ENCODE results near the gene RNF166.
A peak's percentile ranks its signal among the peaks of the same experiment; 100 is the strongest.
"Not testable (repeated sequence)": the region's sequence is repeated elsewhere in the genome, so short reads cannot be mapped to it uniquely, and the experiment has no call there.

The RNF166 gene

GRCh38 chr16:88680554-88681083 is 25.6 kb downstream of the RNF166 start:
- DNase-seq (ENCODE audit: low spot score): no peak
- H3K27ac Mint-ChIP-seq: no peak overlapping the region
- no peak overlapping the region for H3K4me3 Mint-ChIP-seq
- H3K27me3 Mint-ChIP-seq (ENCODE audit: low read depth): no peaks in the 10 kb centered on the region
- H3K9me3 Mint-ChIP-seq: no peaks in the 10 kb centered on the region
- peaks cover 10% of the 10 kb centered on the region for H3K36me3 Mint-ChIP-seq (ENCODE audit: low read depth)
- peaks cover 20% of the 10 kb centered on the region for H3K4me1 Mint-ChIP-seq (ENCODE audit: low read depth)

DNA sequence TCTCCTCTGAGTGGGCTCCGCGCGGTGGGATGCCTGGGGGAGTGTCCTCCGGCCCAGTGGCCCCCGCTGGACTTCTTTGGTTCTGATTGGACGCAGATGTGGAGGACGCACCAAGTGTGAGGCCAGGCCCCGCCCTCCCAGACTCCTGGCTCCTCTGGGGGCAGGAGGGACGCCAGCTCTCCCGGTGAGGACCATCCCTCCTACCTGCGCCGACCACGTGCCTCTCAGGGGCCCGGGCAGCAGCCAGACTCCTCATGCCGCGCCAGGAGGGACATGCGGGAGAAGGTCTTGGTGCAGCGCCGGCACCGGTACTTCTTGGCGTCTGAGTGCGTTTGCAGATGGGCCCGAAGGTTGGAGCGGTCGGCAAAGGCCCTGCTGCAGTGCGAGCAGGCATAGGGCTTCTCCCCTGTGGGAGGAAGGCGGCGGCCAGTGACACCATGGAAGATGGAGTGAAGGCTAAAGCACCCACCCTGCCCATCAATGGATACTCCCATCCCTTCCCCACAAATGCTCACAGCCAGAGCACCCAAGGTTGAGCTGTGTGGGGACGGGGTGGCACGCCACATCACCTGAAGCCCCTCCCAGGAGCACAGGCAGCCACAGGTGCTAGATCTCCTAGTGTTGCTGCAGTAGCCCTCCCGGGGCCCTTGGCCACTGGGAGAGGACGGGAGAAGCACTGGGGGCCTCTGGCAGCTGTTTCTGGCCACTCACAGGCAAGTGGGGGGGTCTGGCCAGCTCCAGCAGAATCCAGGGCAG is 27.8 kb downstream of the RNF166 start:
- Mint-ChIP-seq H3K4me3 (no peak overlapping the region), H3K9me3 (no peaks in the 10 kb centered on the region), H3K36me3 (ENCODE audit: low read depth) (peaks cover 11% of the 10 kb centered on the region), H3K27me3 (ENCODE audit: low read depth) (no peaks in the 10 kb centered on the region), H3K27ac (no peak overlapping the region), H3K4me1 (ENCODE audit: low read depth) (peaks cover 17% of the 10 kb centered on the region)
- no peak for DNase-seq (ENCODE audit: low spot score)

- Mint-ChIP-seq H3K4me1 (ENCODE audit: low read depth) (peaks cover 17% of the 10 kb centered on the region), H3K4me3 (no peak overlapping the region)
Observed at GRCh38 chr16:88677721-88678120, 28.5 kb downstream of the RNF166 start.

GRCh38 chr16:88676502-88677242 is 29.5 kb downstream of the RNF166 start:
- DNase-seq (ENCODE audit: low spot score): no peak
- no peaks in the 10 kb centered on the region for H3K27me3 Mint-ChIP-seq (ENCODE audit: low read depth)
- peaks cover 9% of the 10 kb centered on the region for H3K36me3 Mint-ChIP-seq (ENCODE audit: low read depth)
- H3K4me1 Mint-ChIP-seq (ENCODE audit: low read depth): peaks cover 8% of the 10 kb centered on the region
- no peak overlapping the region for H3K4me3 Mint-ChIP-seq
- H3K27ac Mint-ChIP-seq: no peak overlapping the region
- H3K9me3 Mint-ChIP-seq: no peaks in the 10 kb centered on the region

More at GRCh38 chr16:88677721-88678120, 28.5 kb downstream of the RNF166 start:
- H3K36me3 Mint-ChIP-seq (ENCODE audit: low read depth): peaks cover 11% of the 10 kb centered on the region
- H3K9me3 Mint-ChIP-seq: no peaks in the 10 kb centered on the region
- no peak overlapping the region for H3K27ac Mint-ChIP-seq
- H3K27me3 Mint-ChIP-seq (ENCODE audit: low read depth): no peaks in the 10 kb centered on the region
- no peak for DNase-seq (ENCODE audit: low spot score)

DNA sequence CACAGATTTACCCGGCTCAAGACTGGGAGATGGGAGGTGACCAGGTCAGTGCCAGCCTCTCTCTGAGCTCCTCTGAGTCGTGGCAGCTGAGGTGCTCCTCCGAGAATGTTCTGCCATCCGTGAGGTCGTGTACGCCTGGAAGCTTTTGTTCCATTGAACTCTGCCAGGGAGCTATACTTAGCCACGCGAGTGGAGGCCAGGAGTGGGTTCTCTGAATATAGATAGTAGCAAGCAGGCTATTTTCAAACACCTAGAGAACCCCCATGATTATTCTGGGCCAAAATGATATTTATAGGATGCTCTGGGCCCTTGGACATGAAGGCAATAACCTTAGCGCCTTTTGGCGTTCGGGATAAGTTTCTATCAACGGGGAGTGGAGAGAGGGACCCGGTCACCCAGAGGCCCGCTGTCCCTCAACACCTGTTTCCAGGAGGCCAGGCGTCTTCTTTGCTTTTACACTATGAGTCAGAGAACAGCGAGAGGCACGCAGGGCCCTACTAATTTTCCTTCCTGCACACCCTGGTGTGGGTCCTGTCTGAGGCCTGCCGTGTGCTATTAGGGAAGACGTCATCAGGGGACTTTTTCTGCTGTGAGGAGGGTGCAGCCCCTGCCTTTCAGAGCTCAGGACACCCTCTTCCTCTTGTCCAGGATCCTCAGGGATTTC is 32.4 kb downstream of the RNF166 start:
- Mint-ChIP-seq H3K27me3 (ENCODE audit: low read depth) (no peaks in the 10 kb centered on the region), H3K36me3 (ENCODE audit: low read depth) (peaks cover 6% of the 10 kb centered on the region), H3K4me3 (no peak overlapping the region), H3K4me1 (ENCODE audit: low read depth) (no peaks in the 10 kb centered on the region), H3K27ac (no peak overlapping the region), H3K9me3 (no peaks in the 10 kb centered on the region)
- DNase-seq (ENCODE audit: low spot score): no peak

- no peak for DNase-seq (ENCODE audit: low spot score)
- H3K27me3 Mint-ChIP-seq (ENCODE audit: low read depth): no peaks in the 10 kb centered on the region
- no peak overlapping the region for H3K27ac Mint-ChIP-seq
Observed at GRCh38 chr16:88672776-88673175, 33.4 kb downstream of the RNF166 start.

DNA sequence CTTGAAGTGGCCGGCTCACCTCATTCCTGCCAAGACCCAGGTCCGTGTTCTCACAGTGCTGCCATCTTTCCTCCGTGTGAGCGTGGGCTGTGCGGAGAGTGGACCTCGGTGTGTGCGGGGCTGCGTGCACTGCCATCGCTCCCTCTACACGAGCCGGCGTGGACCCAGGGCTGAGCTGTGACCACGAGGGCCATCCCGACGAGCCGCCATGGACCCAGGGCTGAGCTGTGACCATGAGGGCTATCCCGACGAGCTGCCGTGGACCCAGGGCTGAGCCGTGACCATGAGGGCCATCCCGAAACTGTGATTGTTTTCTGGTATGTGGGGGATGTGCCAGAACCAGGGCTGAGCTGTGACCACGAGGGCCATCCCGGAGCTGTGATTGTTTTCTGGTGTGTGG is 34.4 kb downstream of the RNF166 start:
- Mint-ChIP-seq H3K4me1 (ENCODE audit: low read depth) (peaks cover 2% of the 10 kb centered on the region), H3K27ac (no peak overlapping the region), H3K36me3 (ENCODE audit: low read depth) (peaks cover 14% of the 10 kb centered on the region), H3K4me3 (no peak overlapping the region), H3K27me3 (ENCODE audit: low read depth) (no peaks in the 10 kb centered on the region), H3K9me3 (no peaks in the 10 kb centered on the region)
- no peak for DNase-seq (ENCODE audit: low spot score)

More at GRCh38 chr16:88672776-88673175, 33.4 kb downstream of the RNF166 start:
- H3K4me3 Mint-ChIP-seq: no peak overlapping the region
- H3K9me3 Mint-ChIP-seq: no peaks in the 10 kb centered on the region
- H3K36me3 Mint-ChIP-seq (ENCODE audit: low read depth): peaks cover 12% of the 10 kb centered on the region
- H3K4me1 Mint-ChIP-seq (ENCODE audit: low read depth): no peaks in the 10 kb centered on the region

- Mint-ChIP-seq H3K4me1 (ENCODE audit: low read depth) (peaks cover 4% of the 10 kb centered on the region), H3K4me3 (no peak overlapping the region), H3K27ac (no peak overlapping the region), H3K27me3 (ENCODE audit: low read depth) (no peaks in the 10 kb centered on the region), H3K9me3 (no peaks in the 10 kb centered on the region), H3K36me3 (ENCODE audit: low read depth) (peaks cover 15% of the 10 kb centered on the region)
- no peak for DNase-seq (ENCODE audit: low spot score)
Observed at GRCh38 chr16:88669980-88670379, 36.2 kb downstream of the RNF166 start.

DNA sequence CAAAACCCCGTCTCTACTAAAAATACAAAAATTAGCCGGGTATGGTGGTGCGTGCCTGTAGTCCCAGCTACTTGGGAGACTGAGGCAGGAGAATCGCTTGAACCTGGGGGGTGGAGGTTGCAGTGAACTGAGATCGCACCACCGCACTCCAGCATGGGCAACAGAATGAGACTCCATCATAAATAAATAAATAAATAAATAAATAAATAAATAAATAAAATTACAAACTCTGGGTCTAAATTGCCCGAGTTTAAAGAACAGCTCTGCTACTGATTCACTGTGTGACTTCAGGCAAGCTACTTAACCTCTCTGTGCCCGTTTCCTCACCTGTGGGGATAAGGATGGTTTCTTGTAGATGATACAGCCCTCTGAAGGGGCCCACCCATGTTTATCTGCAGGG is 36.7 kb downstream of the RNF166 start:
- H3K9me3 Mint-ChIP-seq; DNase-seq (ENCODE audit: low spot score); H3K27me3 Mint-ChIP-seq (ENCODE audit: low read depth); H3K27ac Mint-ChIP-seq; H3K4me1 Mint-ChIP-seq (ENCODE audit: low read depth); H3K4me3 Mint-ChIP-seq: not testable (repeated sequence)
- H3K36me3 Mint-ChIP-seq (ENCODE audit: low read depth): peaks cover 18% of the 10 kb centered on the region

- no peak for DNase-seq (ENCODE audit: low spot score)
- H3K4me1 Mint-ChIP-seq (ENCODE audit: low read depth): peaks cover 10% of the 10 kb centered on the region
- no peaks in the 10 kb centered on the region for H3K27me3 Mint-ChIP-seq (ENCODE audit: low read depth)
- H3K4me3 Mint-ChIP-seq: no peak overlapping the region
- peak overlapping the region; percentile 20 for H3K27ac Mint-ChIP-seq
- peaks cover 18% of the 10 kb centered on the region for H3K36me3 Mint-ChIP-seq (ENCODE audit: low read depth)
- no peaks in the 10 kb centered on the region for H3K9me3 Mint-ChIP-seq
Observed at GRCh38 chr16:88667461-88667860, 38.7 kb downstream of the RNF166 start.

DNA sequence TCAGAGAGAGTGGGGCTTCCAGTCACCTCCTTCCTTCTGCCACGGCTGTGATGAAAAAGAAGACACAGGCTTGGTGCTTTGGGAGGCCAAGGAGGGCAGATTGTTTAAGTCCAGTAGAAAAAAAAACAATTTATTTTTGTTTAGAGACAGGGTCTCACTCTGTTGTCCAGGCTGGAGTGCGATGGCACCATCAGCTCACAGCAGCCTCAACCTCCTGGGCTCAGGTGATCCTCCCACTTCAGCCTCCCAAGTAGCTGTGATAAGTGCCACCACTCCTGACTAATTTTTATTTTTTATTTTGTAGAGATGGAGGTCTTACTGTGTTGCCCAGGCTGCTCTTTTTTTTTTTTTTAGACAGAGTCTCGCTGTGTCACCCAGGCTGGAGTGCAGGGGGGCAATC is 40.6 kb downstream of the RNF166 start:
- H3K36me3 Mint-ChIP-seq (ENCODE audit: low read depth): peaks cover 18% of the 10 kb centered on the region
- no peaks in the 10 kb centered on the region for H3K9me3 Mint-ChIP-seq
- H3K4me1 Mint-ChIP-seq (ENCODE audit: low read depth): peaks cover 21% of the 10 kb centered on the region
- H3K4me3 Mint-ChIP-seq: peak overlapping the region; percentile 58
- H3K27ac Mint-ChIP-seq: no peak overlapping the region
- no peaks in the 10 kb centered on the region for H3K27me3 Mint-ChIP-seq (ENCODE audit: low read depth)
- DNase-seq (ENCODE audit: low spot score): no peak

- H3K4me3 Mint-ChIP-seq: peak overlapping the region; percentile 58
- H3K9me3 Mint-ChIP-seq: no peaks in the 10 kb centered on the region
- no peak for DNase-seq (ENCODE audit: low spot score)
- no peak overlapping the region for H3K27ac Mint-ChIP-seq
- H3K36me3 Mint-ChIP-seq (ENCODE audit: low read depth): peaks cover 19% of the 10 kb centered on the region
- no peaks in the 10 kb centered on the region for H3K27me3 Mint-ChIP-seq (ENCODE audit: low read depth)
- peaks cover 23% of the 10 kb centered on the region for H3K4me1 Mint-ChIP-seq (ENCODE audit: low read depth)
Observed at GRCh38 chr16:88665148-88665547, 41.1 kb downstream of the RNF166 start.

DNA sequence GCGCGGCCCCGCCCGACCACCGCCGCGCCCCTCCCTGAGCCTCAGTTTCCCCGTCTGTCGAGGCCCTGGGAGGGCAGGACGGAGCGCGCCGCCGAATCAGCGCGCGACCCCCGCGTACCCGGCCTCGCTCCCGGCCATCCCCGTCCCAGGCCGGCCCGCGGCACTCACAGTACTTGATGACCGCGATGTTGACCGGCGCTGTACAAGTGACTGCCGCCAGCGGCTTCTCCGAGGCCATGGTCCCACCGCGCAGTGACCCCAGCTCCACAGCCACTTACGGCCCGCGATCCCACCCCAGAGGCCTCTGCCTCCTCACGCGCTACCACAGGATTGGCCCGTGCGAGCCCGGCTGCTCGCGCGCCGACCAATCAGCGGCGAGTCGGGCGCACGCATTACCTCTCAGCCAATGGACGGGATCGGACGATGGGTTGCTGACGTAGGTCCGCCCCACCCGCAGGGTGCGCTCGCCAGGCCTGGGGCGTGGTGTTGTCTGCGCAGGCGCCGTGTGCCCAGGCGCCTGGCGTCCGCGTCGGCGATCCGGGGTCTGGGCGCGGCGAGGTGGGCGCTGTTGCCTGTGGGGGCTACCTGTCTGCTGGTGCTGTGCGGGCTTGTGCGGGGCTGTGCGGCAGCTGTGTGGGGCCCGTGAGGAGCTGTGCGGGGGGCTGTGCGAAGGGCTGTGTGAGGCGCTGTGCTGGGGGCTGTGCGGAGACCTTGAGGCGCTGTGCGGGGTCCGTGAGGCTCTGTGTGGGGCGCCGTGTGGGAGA is 43.2 kb downstream of the RNF166 start, which contains the start of gene MVD:
TSS of gene MVD (minus strand) at position 249 of the 764 bp plus-strand sequence. CDS start at position 238, 11 bp downstream.
- Mint-ChIP-seq H3K27me3 (ENCODE audit: low read depth) (no peaks in the 10 kb centered on the region), H3K4me1 (ENCODE audit: low read depth) (peaks cover 23% of the 10 kb centered on the region)

More for the DNA sequence above, 43.2 kb downstream of the RNF166 start, which contains the start of gene MVD:
- Mint-ChIP-seq H3K36me3 (ENCODE audit: low read depth) (peaks cover 15% of the 10 kb centered on the region), H3K4me3 (peak within 1 kb of the TSS; percentile 88), H3K27ac (peak within 1 kb of the TSS; percentile 95), H3K9me3 (no peaks in the 10 kb centered on the region)
- peak; percentile 97 for DNase-seq (ENCODE audit: low spot score)
